Tibial artery (tissue), 4 donors: ENCODE data around the gene HOXD8.

Experiments used
- DNase-seq, 2 donors: peaks; one replicate each; pipeline ENCODE4 v3.0.0-alpha.2; 2019
- H3K27ac ChIP-seq, 2 donors: fragments of 200-600 bp; sonication (generic) in 1 of 2; 1 replicate in 1 of 2; 2 replicates in 1 of 2; pipeline ENCODE4 v1.5.1; 2018 to 2019; ENCODE audit warnings: mild to moderate bottlenecking in 1 of 2
- H3K27me3 ChIP-seq, 2 donors: fragments of 200-600 bp; sonication (generic) in 1 of 2; one replicate each; pipeline versions ENCODE4 v1.5.1 to v1.6.0; 2016 to 2019
- H3K36me3 ChIP-seq, 3 donors: fragments of 200-600 bp; sonication (generic) in 2 of 3; one replicate each; pipeline ENCODE4 v1.5.1; 2016 to 2019; ENCODE audit warnings: mild to moderate bottlenecking in 2 of 3
- H3K4me1 ChIP-seq, 4 donors: fragments of 200-600 bp; sonication (generic) in 2 of 4; 1 replicate in 3 of 4; 2 replicates in 1 of 4; pipeline ENCODE4 v1.5.1; 2016 to 2019
- H3K4me3 ChIP-seq, 2 donors: fragments of 200-600 bp; sonication (generic) in 1 of 2; 1 replicate in 1 of 2; 2 replicates in 1 of 2; pipeline ENCODE4 v1.5.1; 2018 to 2019; ENCODE audit warnings: mild to moderate bottlenecking in 2 of 2
- H3K9me3 ChIP-seq, 3 donors: fragments of 200-600 bp; sonication (generic) in 1 of 3; one replicate each; pipeline ENCODE4 v1.5.1; 2016 to 2019
- CTCF ChIP-seq, 2 experiments: fragments of 200-600 bp in 1 of 2; fragments of 450-650 bp in 1 of 2; IDR thresholded peaks; one replicate each; pipeline ENCODE4 v1.5.1; 2017 to 2019; ENCODE audit warnings: antibody characterized with exemption in 2 of 2, mild to moderate bottlenecking in 1 of 2, moderate library complexity in 1 of 2
- intact Hi-C: fragments of 100-400 bp; cut with DNase I; formaldehyde crosslinking; loops from one replicate; pipeline ENCODE4 v1.15.0; 2023; ENCODE audit warnings: low total_unique reads

HOXD8 gene

GRCh38 chr2:176122052-176122682 lies 7.3 kb upstream of the HOXD8 start:
- Histone ChIP-seq H3K27ac (peak overlapping the region; percentile 14 to 54), H3K9me3 (no peaks in the 10 kb centered on the region), H3K4me1 (peaks cover 0 to 22% (median 18%) of the 10 kb centered on the region in 4 donors), H3K27me3 (peaks cover 12 to 89% of the 10 kb centered on the region in 2 donors), H3K4me3 (peak overlapping the region; percentile 51 to 57), H3K36me3 (no peaks in the 10 kb centered on the region)
- intact Hi-C loops = no loop called here
- TF ChIP-seq CTCF (IDR thresholded peaks at IDR 0.05) = no peak
- no peak for DNase-seq

- H3K27me3 ChIP-seq = peaks cover 8 to 85% of the 10 kb centered on the region in 2 donors
Observed at GRCh38 chr2:176122683-176123410, 6.7 kb upstream of the HOXD8 start, which contains the start of gene HOXD9. Gene HOXD9, plus strand, starts transcription at chr2:176122719. Its CDS starts 50 bp downstream, at chr2:176122769.

GRCh38 chr2:176123411-176124109 lies 5.9 kb upstream of the HOXD8 start:
- intact Hi-C loops = no loop called here
- H3K27me3 ChIP-seq = peaks cover 8 to 85% of the 10 kb centered on the region in 2 donors
- no peak for DNase-seq
- peaks cover 0 to 29% (median 20%) of the 10 kb centered on the region in 4 donors for H3K4me1 ChIP-seq
- no peaks in the 10 kb centered on the region for H3K36me3 ChIP-seq
- H3K27ac ChIP-seq = peak overlapping the region in 1 of 2 donors; percentile 54
- TF ChIP-seq CTCF (IDR thresholded peaks at IDR 0.05) = no peak
- no peaks in the 10 kb centered on the region for H3K9me3 ChIP-seq
- peak overlapping the region; percentile 51 to 57 for H3K4me3 ChIP-seq

More at GRCh38 chr2:176122683-176123410, 6.7 kb upstream of the HOXD8 start, which contains the start of gene HOXD9:
- Histone ChIP-seq H3K27ac (peak within 1 kb of the TSS; percentile 41 to 54), H3K4me3 (peak within 1 kb of the TSS; percentile 51 to 57), H3K4me1 (peaks cover 0 to 24% (median 19%) of the 10 kb centered on the region in 4 donors), H3K36me3 (no peaks in the 10 kb centered on the region), H3K9me3 (no peaks in the 10 kb centered on the region)
- no peak for TF ChIP-seq CTCF (IDR thresholded peaks at IDR 0.05)
- intact Hi-C loops = no loop called here
- peak in 1 of 2 donors; percentile 76 for DNase-seq

GRCh38 chr2:176124110-176124946 lies 5.2 kb upstream of the HOXD8 start:
- Histone ChIP-seq H3K4me1 (peaks cover 0 to 36% (median 28%) of the 10 kb centered on the region in 4 donors), H3K4me3 (peak overlapping the region; percentile 51 to 57), H3K36me3 (no peaks in the 10 kb centered on the region), H3K9me3 (no peaks in the 10 kb centered on the region), H3K27ac (no peak overlapping the region), H3K27me3 (peaks cover 8 to 85% of the 10 kb centered on the region in 2 donors)
- no peak for TF ChIP-seq CTCF (IDR thresholded peaks at IDR 0.05)
- DNase-seq = no peak
- intact Hi-C loops = no loop called here
